Measurements from ENCODE around the gene FAM222B. TPM values are rescaled to one million over a fixed set of nuclear protein-coding genes. Genes with fewer than 3 reads are reported as not detected.
A peak's percentile ranks its signal among the peaks of the same experiment; 100 is the strongest.

FAM222B gene
- total RNA-seq, 1 donor from 2014 or later, result 21.0 TPM

GRCh38 chr17:28812748-28813377, 29.7 kb downstream of the FAM222B start:
- Mint-ChIP-seq H3K27ac (ENCODE audit: unreplicated experiment) (peak overlapping the region; percentile 99), H3K9me3 (ENCODE audit: low read depth) (no peaks in the 10 kb centered on the region), H3K4me3 (ENCODE audit: unreplicated experiment) (peak overlapping the region; percentile 85), H3K36me3 (ENCODE audit: low read depth) (no peaks in the 10 kb centered on the region), H3K27me3 (ENCODE audit: low read depth) (no peaks in the 10 kb centered on the region), H3K4me1 (ENCODE audit: low read depth) (peaks cover 36% of the 10 kb centered on the region)
- TF ChIP-seq CTCF (IDR thresholded peaks at IDR 0.05), result no peak
- no peak for DNase-seq (ENCODE audit: low spot score)

GRCh38 chr17:28812091-28812747, 30.4 kb downstream of the FAM222B start:
- Mint-ChIP-seq H3K4me3 (ENCODE audit: unreplicated experiment) (peak overlapping the region; percentile 85), H3K27ac (ENCODE audit: unreplicated experiment) (peak overlapping the region; percentile 99), H3K4me1 (ENCODE audit: low read depth) (peaks cover 42% of the 10 kb centered on the region), H3K36me3 (ENCODE audit: low read depth) (no peaks in the 10 kb centered on the region), H3K9me3 (ENCODE audit: low read depth) (no peaks in the 10 kb centered on the region), H3K27me3 (ENCODE audit: low read depth) (no peaks in the 10 kb centered on the region)
- no peak for TF ChIP-seq CTCF (IDR thresholded peaks at IDR 0.05)
- DNase-seq (ENCODE audit: low spot score), result peak; percentile 99

- peak overlapping the region; percentile 85 for H3K4me3 Mint-ChIP-seq (ENCODE audit: unreplicated experiment)
These were observed 30.9 kb downstream of the FAM222B start for GRCh38 chr17:28811651-28812090.

GRCh38 chr17:28810437-28810836, 32.2 kb downstream of the FAM222B start:
- Mint-ChIP-seq H3K4me3 (ENCODE audit: unreplicated experiment) (no peak overlapping the region), H3K9me3 (ENCODE audit: low read depth) (no peaks in the 10 kb centered on the region), H3K27me3 (ENCODE audit: low read depth) (no peaks in the 10 kb centered on the region), H3K36me3 (ENCODE audit: low read depth) (peaks cover 2% of the 10 kb centered on the region), H3K27ac (ENCODE audit: unreplicated experiment) (no peak overlapping the region), H3K4me1 (ENCODE audit: low read depth) (peaks cover 52% of the 10 kb centered on the region)
- DNase-seq (ENCODE audit: low spot score), result no peak
- TF ChIP-seq CTCF (IDR thresholded peaks at IDR 0.05), result no peak

More at GRCh38 chr17:28811651-28812090, 30.9 kb downstream of the FAM222B start:
- peak; percentile 32 for TF ChIP-seq CTCF (IDR thresholded peaks at IDR 0.05)
- Mint-ChIP-seq H3K27me3 (ENCODE audit: low read depth) (no peaks in the 10 kb centered on the region), H3K27ac (ENCODE audit: unreplicated experiment) (peak overlapping the region; percentile 89), H3K4me1 (ENCODE audit: low read depth) (peaks cover 46% of the 10 kb centered on the region), H3K36me3 (ENCODE audit: low read depth) (no peaks in the 10 kb centered on the region), H3K9me3 (ENCODE audit: low read depth) (no peaks in the 10 kb centered on the region)
- no peak for DNase-seq (ENCODE audit: low spot score)

GRCh38 chr17:28807925-28808634, 34.5 kb downstream of the FAM222B start:
- Mint-ChIP-seq H3K27ac (ENCODE audit: unreplicated experiment) (peak overlapping the region; percentile 96), H3K36me3 (ENCODE audit: low read depth) (peaks cover 4% of the 10 kb centered on the region), H3K9me3 (ENCODE audit: low read depth) (no peaks in the 10 kb centered on the region), H3K4me3 (ENCODE audit: unreplicated experiment) (peak overlapping the region; percentile 46), H3K27me3 (ENCODE audit: low read depth) (no peaks in the 10 kb centered on the region), H3K4me1 (ENCODE audit: low read depth) (peaks cover 50% of the 10 kb centered on the region)
- peak; percentile 3 for TF ChIP-seq CTCF (IDR thresholded peaks at IDR 0.05)
- DNase-seq (ENCODE audit: low spot score), result no peak
